ENCODE data around the gene L2HGDH. TPM values are rescaled to one million over a fixed set of nuclear protein-coding genes. Genes with fewer than 3 reads are reported as not detected.
A peak's percentile ranks its signal among the peaks of the same experiment; 100 is the strongest.
"Not testable (repeated sequence)": the region's sequence is repeated elsewhere in the genome, so short reads cannot be mapped to it uniquely, and the experiment has no call there.

L2HGDH gene
- total RNA-seq (2014; rRNA removed; shearing (Covaris generic)) = 14.6 and 15.2 TPM in 2 replicates

GRCh38 chr14:50311972-50312733 is at the start of gene L2HGDH, which contains the start of gene DMAC2L:
Gene L2HGDH, minus strand, starts transcription at chr14:50312229. Its CDS starts 79 bp downstream, at chr14:50312150.
Gene DMAC2L, plus strand, starts transcription at chr14:50312324. Its CDS starts 9,164 bp downstream, at chr14:50321488.
- Histone ChIP-seq H3K27ac (peak within 1 kb of the TSS; percentile 90), H3K4me1 (0 out of 2 replicates have a peak, but pooled peaks cover 2% of the 10 kb centered on the region), H3K36me3 (no peaks in the 10 kb centered on the region; the same call in none of the 2 replicates), H3K9me3 (replicated peaks) (no peaks in the 10 kb centered on the region), H3K4me3 (peak within 1 kb of the TSS; percentile 85), H3K27me3 (no peaks in the 10 kb centered on the region)
- peak; percentile 93 to 96 for DNase-seq

DNA sequence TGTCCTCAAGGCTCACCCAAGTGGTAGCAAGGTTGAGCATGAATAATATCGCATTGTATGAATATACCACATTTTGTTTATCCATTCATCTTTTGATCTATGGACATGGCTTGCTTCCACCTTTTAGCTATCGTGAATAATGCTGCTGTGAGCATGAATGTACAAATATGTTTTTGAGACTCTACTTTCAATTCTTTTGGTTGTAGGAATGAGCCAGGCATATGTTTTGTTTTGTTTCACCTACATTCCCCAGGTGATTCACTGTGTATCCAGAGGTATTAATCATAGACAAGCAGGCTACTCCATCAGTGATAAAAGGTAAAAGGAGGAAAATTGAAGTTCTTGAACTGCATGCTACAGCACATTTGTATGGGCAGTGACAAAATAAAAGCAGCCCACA is 48.8 kb upstream of the L2HGDH start:
- Histone ChIP-seq H3K27me3 (no peaks in the 10 kb centered on the region), H3K4me3 (no peak overlapping the region), H3K36me3 (no peaks in the 10 kb centered on the region), H3K9me3 (replicated peaks) (no peaks in the 10 kb centered on the region), H3K4me1 (no peaks in the 10 kb centered on the region), H3K27ac (no peak overlapping the region)
- DNase-seq = no peak

DNA sequence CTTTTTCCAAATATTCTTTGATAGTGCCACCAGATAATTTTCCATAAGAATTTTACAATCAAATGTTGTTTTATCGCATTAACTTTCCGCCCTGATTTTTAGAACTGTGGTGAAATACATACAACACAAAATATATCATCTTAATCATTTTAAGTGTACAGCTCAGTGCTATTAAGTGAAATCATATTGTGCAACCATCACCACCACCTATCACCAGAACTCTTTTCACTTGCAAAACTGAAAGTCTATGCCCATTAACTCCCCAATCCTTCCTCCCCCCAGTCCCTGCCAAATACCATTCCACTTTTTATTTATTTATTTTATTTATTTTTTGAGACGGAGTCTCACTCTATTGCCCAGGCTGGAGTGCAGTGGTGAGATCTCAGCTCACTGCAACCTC is 48.1 kb upstream of the L2HGDH start:
- no peaks in the 10 kb centered on the region for H3K4me1 ChIP-seq
- H3K36me3 ChIP-seq = no peaks in the 10 kb centered on the region
- no peak overlapping the region for H3K27ac ChIP-seq
- DNase-seq = no peak
- H3K4me3 ChIP-seq = no peak overlapping the region
- no peaks in the 10 kb centered on the region for H3K9me3 ChIP-seq (replicated peaks)
- H3K27me3 ChIP-seq = no peaks in the 10 kb centered on the region

GRCh38 chr14:50359631-50360030 is 47.6 kb upstream of the L2HGDH start:
- H3K4me1 ChIP-seq = peaks cover under 1% of the 10 kb centered on the region; the same call in 1 of the 2 replicates
- H3K27ac ChIP-seq = no peak overlapping the region
- DNase-seq = no peak
- H3K9me3 ChIP-seq (replicated peaks) = no peaks in the 10 kb centered on the region
- H3K36me3 ChIP-seq = no peaks in the 10 kb centered on the region
- H3K4me3 ChIP-seq = no peak overlapping the region
- H3K27me3 ChIP-seq = no peaks in the 10 kb centered on the region

DNA sequence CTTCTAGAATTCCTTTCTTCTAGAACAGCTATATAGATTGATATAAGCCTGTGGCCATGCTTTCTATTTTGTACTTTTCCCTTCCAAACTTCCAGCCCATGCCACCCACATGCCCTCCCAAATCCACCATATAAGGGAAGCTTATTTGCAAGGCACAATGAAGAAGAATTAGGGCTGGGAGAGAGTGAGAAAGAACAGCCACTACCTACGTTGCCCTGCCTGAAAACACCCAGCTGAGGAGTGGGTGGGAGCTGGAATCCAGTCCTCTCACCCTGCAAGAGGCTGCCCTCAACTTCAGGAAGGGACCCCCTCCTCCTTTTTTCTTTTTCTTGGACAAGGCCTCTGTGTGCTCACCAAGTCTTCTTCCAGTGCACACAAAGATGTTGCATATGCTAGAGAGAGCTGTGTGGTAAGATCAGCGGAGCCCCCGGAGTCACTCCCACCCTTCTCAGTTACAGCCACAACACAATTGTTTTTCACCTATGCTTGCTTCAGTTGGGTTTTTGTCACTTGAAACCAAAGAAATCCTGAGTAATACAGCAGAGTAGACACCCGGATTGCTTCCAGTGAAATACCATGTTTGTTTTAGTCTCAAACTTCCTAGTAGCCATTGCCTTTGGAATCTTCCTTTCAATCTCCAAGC is 45.8 kb upstream of the L2HGDH start:
- H3K4me3 ChIP-seq = no peak overlapping the region
- peaks cover 6% of the 10 kb centered on the region; the same call in 1 of the 2 replicates for H3K4me1 ChIP-seq
- no peak for DNase-seq
- H3K27ac ChIP-seq = no peak overlapping the region
- no peaks in the 10 kb centered on the region for H3K27me3 ChIP-seq
- H3K36me3 ChIP-seq = no peaks in the 10 kb centered on the region
- no peaks in the 10 kb centered on the region for H3K9me3 ChIP-seq (replicated peaks)

- no peak overlapping the region for H3K27ac ChIP-seq
- H3K4me3 ChIP-seq = no peak overlapping the region
- peaks cover 6% of the 10 kb centered on the region; the same call in 1 of the 2 replicates for H3K4me1 ChIP-seq
- no peaks in the 10 kb centered on the region for H3K27me3 ChIP-seq
- peak; percentile 54 to 64 for DNase-seq
- no peaks in the 10 kb centered on the region for H3K36me3 ChIP-seq
- H3K9me3 ChIP-seq (replicated peaks) = no peaks in the 10 kb centered on the region
Measured at GRCh38 chr14:50357124-50357523, 45.1 kb upstream of the L2HGDH start.

GRCh38 chr14:50356283-50356682 is 44.3 kb upstream of the L2HGDH start:
- not testable (repeated sequence) for DNase-seq, H3K36me3 ChIP-seq

DNA sequence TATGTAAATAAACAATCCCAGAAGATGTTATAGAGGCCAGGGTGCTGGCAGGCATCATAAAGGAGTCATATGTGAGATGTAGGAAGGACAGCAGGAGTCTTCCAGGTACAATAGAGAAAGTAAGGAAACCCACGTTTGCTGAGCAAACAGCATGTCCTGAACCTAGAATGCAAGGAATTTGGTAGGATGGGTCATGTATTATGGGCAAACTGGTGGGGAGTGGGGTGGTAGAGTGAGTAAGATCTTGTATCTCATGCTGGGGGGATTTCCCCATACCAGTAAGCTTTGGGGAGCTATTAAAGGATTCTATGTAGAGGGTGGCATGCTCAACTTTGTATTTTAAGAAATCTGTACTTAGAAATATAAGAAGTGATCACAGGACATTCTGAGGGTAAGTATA is 43.7 kb upstream of the L2HGDH start:
- Histone ChIP-seq H3K9me3 (replicated peaks) (no peaks in the 10 kb centered on the region), H3K36me3 (no peaks in the 10 kb centered on the region), H3K27ac (no peak overlapping the region), H3K4me1 (peaks cover 15% of the 10 kb centered on the region), H3K4me3 (no peak overlapping the region), H3K27me3 (no peaks in the 10 kb centered on the region)
- DNase-seq = no peak

More at GRCh38 chr14:50356283-50356682, 44.3 kb upstream of the L2HGDH start:
- not testable (repeated sequence) for H3K9me3 ChIP-seq (replicated peaks); H3K27ac ChIP-seq; H3K4me3 ChIP-seq; H3K27me3 ChIP-seq
- peaks cover 11% of the 10 kb centered on the region; the same call in 1 of the 2 replicates for H3K4me1 ChIP-seq

- no peak overlapping the region for H3K4me3 ChIP-seq
- DNase-seq = peak in 1 of 2 experiments; percentile 38
- H3K36me3 ChIP-seq = no peaks in the 10 kb centered on the region
- no peak overlapping the region for H3K27ac ChIP-seq
- no peaks in the 10 kb centered on the region for H3K27me3 ChIP-seq
- peaks cover 15% of the 10 kb centered on the region for H3K4me1 ChIP-seq
- H3K9me3 ChIP-seq (replicated peaks) = no peaks in the 10 kb centered on the region
Measured at GRCh38 chr14:50354527-50354926, 42.5 kb upstream of the L2HGDH start.

- no peaks in the 10 kb centered on the region for H3K36me3 ChIP-seq
- no peaks in the 10 kb centered on the region for H3K27me3 ChIP-seq
- H3K27ac ChIP-seq = no peak overlapping the region
- peaks cover 15% of the 10 kb centered on the region for H3K4me1 ChIP-seq
- no peak overlapping the region for H3K4me3 ChIP-seq
- no peaks in the 10 kb centered on the region for H3K9me3 ChIP-seq (replicated peaks)
- no peak for DNase-seq
Measured at GRCh38 chr14:50353126-50353525, 41.1 kb upstream of the L2HGDH start.

DNA sequence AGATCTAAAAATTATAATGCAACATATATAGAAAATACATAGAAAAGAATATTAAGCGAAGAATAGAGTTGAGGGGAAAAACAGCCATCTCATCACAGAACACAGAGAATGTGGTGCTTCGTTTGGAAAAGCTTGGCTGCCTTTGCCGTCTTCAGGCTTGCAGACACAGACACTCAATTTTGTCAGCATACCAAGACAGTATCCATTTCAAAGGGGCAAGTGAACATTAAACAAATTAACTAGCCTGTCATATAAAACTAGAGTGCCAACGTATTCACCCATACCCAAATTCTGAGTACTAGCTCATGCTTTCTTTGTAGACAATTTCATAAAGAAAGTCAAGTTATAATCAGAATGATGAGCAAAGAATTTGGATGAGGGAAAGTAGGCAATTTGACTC is 40.6 kb upstream of the L2HGDH start:
- Histone ChIP-seq H3K27me3 (no peaks in the 10 kb centered on the region), H3K27ac (no peak overlapping the region), H3K36me3 (no peaks in the 10 kb centered on the region), H3K9me3 (replicated peaks) (no peaks in the 10 kb centered on the region), H3K4me3 (no peak overlapping the region), H3K4me1 (peaks cover 15% of the 10 kb centered on the region)
- DNase-seq = no peak

DNA sequence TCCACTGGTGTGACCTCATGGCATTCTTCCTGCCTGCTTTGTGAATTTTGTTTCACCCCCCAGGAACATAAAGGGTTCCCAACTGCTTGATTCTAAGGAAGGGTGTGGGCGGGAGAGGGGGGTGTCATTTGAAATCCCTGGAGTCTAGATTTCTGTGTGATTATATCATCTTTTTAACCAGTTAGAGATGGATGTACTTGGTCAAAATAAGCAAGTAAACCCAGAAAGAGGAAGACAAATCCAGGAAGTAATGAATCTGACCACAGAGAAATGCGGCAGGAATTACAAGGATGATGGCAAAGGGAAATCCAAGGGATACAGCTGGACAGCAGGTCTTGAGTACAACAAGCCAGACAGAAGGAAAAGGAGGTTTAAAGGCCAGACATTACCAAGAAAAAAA is 38.9 kb upstream of the L2HGDH start:
- Histone ChIP-seq H3K4me1 (peaks cover 15% of the 10 kb centered on the region), H3K27me3 (no peaks in the 10 kb centered on the region), H3K36me3 (no peaks in the 10 kb centered on the region), H3K27ac (peak overlapping the region; percentile 13; the same call in 1 of the 2 replicates), H3K9me3 (replicated peaks) (no peaks in the 10 kb centered on the region), H3K4me3 (no peak overlapping the region)
- DNase-seq = peak in 1 of 2 experiments; percentile 17

- Histone ChIP-seq H3K4me3 (no peak overlapping the region), H3K36me3 (no peaks in the 10 kb centered on the region), H3K9me3 (replicated peaks) (no peaks in the 10 kb centered on the region), H3K27ac (no peak overlapping the region), H3K27me3 (no peaks in the 10 kb centered on the region), H3K4me1 (peaks cover 9% of the 10 kb centered on the region)
- no peak for DNase-seq
Measured at GRCh38 chr14:50348933-50349332, 36.9 kb upstream of the L2HGDH start.

GRCh38 chr14:50347521-50347920 is 35.5 kb upstream of the L2HGDH start:
- H3K36me3 ChIP-seq = no peaks in the 10 kb centered on the region
- H3K4me1 ChIP-seq = peaks cover 10% of the 10 kb centered on the region
- H3K27ac ChIP-seq = no peak overlapping the region
- no peaks in the 10 kb centered on the region for H3K27me3 ChIP-seq
- H3K4me3 ChIP-seq = no peak overlapping the region
- DNase-seq = no peak
- no peaks in the 10 kb centered on the region for H3K9me3 ChIP-seq (replicated peaks)

DNA sequence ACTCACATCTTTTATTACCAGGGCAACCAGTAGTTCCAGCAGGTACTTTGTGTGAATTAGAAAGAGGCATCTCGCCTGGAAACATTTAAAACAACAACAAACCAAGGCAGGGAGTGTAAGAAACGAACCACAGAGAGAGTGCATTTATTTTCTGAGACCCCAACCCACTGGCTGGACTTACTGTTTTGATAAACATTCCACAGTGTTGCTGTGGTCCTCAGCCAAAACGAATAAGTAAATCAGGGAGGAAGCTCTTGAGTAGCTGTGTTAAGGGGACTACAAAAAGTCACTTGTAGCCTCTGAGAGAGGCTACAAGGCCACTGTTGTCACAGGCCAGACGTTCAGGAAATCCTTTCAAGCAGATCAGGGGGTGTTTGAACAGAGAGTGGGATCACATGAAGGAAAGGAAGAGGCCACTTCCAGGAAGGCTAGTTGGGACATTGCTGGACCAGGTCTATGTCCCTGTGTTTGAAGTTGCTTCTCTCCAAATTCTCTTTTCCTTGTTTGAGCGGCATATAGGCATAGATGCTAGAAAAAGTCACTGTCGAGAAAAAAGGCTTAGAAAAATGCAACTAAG is 33.9 kb upstream of the L2HGDH start:
- Histone ChIP-seq H3K4me1 (peaks cover 6% of the 10 kb centered on the region), H3K36me3 (no peaks in the 10 kb centered on the region), H3K27ac (no peak overlapping the region), H3K4me3 (no peak overlapping the region), H3K9me3 (replicated peaks) (no peaks in the 10 kb centered on the region), H3K27me3 (no peaks in the 10 kb centered on the region)
- no peak for DNase-seq

Measured in SJCRH30 (cell line).